HG03066 (cell line): ENCODE measurements around the gene NUP210.
"Not testable (repeated sequence)": the region's sequence is repeated elsewhere in the genome, so short reads cannot be mapped to it uniquely, and the experiment has no call there.

Experiments used
- ATAC-seq: cut with Tn5 transposase; IDR thresholded peaks from one replicate; pipeline ENCODE4 v1.9.1; 2021; ENCODE audit warnings: low read depth; ENCODE audit not compliant: unreplicated experiment

NUP210 gene

GRCh38 chr3:13430411-13430875 lies 10.3 kb upstream of the NUP210 start:
- not testable (repeated sequence) for ATAC-seq

- ATAC-seq: no peak
These were observed 9.6 kb upstream of the NUP210 start for GRCh38 chr3:13429631-13430291.

GRCh38 chr3:13428678-13429077 lies 8.6 kb upstream of the NUP210 start:
- ATAC-seq: not testable (repeated sequence)

- ATAC-seq: no peak
These were observed 7.8 kb upstream of the NUP210 start for GRCh38 chr3:13427662-13428603.

GRCh38 chr3:13426591-13426990 lies 6.5 kb upstream of the NUP210 start:
- no peak for ATAC-seq

GRCh38 chr3:13425689-13426088 lies 5.6 kb upstream of the NUP210 start:
- no peak for ATAC-seq

GRCh38 chr3:13424865-13425617 lies 4.9 kb upstream of the NUP210 start:
- ATAC-seq: no peak

GRCh38 chr3:13424141-13424844 lies 4.2 kb upstream of the NUP210 start:
- no peak for ATAC-seq

- ATAC-seq: no peak
These were observed 976 bp upstream of the NUP210 start for GRCh38 chr3:13420831-13421765.

GRCh38 chr3:13419505-13420044 lies 547 bp downstream of the NUP210 start:
- peak; percentile 37 for ATAC-seq

- ATAC-seq: no peak
These were observed 2.8 kb downstream of the NUP210 start for GRCh38 chr3:13417166-13417947.

GRCh38 chr3:13415997-13416793 lies 3.9 kb downstream of the NUP210 start:
- ATAC-seq: no peak

GRCh38 chr3:13415236-13415986 lies 4.7 kb downstream of the NUP210 start:
- ATAC-seq: no peak

GRCh38 chr3:13414040-13414729 lies 5.9 kb downstream of the NUP210 start:
- peak; percentile 88 for ATAC-seq

- no peak for ATAC-seq
These were observed 8.8 kb downstream of the NUP210 start for GRCh38 chr3:13411186-13411860.

GRCh38 chr3:13408890-13409289 lies 11.2 kb downstream of the NUP210 start:
- no peak for ATAC-seq
